ENCODE results near the gene ELOVL5.
"Not testable (repeated sequence)": the region's sequence is repeated elsewhere in the genome, so short reads cannot be mapped to it uniquely, and the experiment has no call there.

- TF ChIP-seq CTCF (IDR thresholded peaks at IDR 0.05); TCF7L2 (IDR thresholded peaks at IDR 0.05; ENCODE audit: low read depth, low read length): not testable (repeated sequence)
These were observed 43.2 kb downstream of the ELOVL5 start for GRCh38 chr6:53305506-53306005.
